Sciatic nerve (tissue), 2 donors: ENCODE data around the gene MYPOP. TPM values are rescaled to one million over a fixed set of nuclear protein-coding genes. Genes with fewer than 3 reads are reported as not detected.

ENCODE experiments used
- ATAC-seq: fragments of 200-7000 bp; cut with Tn5 transposase; one replicate; pipeline ENCODE4 v1.9.1; 2020; ENCODE audit warnings: mild to moderate bottlenecking, moderate library complexity
- DNase-seq: peaks from one replicate; pipeline ENCODE4 v3.0.0-alpha.2; 2020; ENCODE audit warnings: low spot score
- intact Hi-C: fragments of 100-400 bp; cut with DNase I; formaldehyde crosslinking; loops from one replicate; pipeline ENCODE4 v1.14.2; 2022
- total RNA-seq: library from RNA; stranded (reverse); fragmentation: NEBNext Ultra II Directional; extraction: Animal tissue kit (Norgen Biotek cat#: 25700); gene quantifications from one replicate; pipeline ENCODE4 v1.2.1, GENCODE V29; 2021
- donor health status: DM: no; HTN: no; CAD: no.
- donor health status: DM: no; HTN: no; CAD: no.

MYPOP gene
- total RNA-seq, 1 donor from 2014 or later, result 8.6 TPM

DNA sequence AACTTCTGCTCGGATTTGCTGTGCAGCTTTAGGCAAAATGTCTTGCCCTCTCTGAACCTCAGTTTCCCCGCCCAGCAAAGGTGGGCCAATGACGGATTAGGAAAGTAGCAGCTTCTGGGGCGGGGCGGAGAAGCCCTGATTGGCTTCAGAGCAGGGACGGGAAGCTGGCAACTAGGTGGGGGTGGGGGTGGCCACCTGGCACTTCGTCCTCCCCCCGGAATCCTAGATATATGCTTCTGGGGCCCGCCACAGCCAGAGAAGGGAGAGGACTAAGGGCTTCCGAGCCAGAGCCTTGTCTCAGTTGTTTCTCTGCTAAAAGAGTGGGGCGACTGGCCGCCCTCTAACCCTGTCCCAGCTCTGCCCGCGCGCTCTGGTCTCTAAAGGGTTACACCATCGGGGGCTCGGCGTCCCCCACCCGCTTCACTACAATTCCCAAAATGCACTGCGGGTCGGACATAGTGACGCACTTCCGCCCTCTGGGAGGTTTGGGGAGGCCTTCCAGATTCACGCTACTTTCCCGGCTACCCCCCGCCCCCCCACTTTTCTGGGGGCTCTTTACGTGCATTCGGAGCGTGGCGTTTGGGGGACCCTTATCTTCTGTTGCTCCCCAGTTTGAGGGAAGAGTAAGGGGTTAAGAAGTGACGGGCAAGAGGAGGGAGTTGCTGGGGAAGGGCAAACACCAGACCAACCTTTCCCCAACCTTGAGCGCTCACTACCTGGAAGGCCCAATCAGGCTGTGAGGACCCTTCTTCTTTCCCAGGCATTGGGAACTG lies 15.8 kb downstream of the MYPOP start:
- DNase-seq, result peak; percentile 95
- peak; percentile 98 for ATAC-seq
- intact Hi-C loops, result no loop called here

GRCh38 chr19:45885556-45886426 lies 16.6 kb downstream of the MYPOP start, which contains the start of gene IRF2BP1:
Gene IRF2BP1, minus strand, starts transcription at chr19:45886141. Its CDS starts 367 bp downstream, at chr19:45885774.
- intact Hi-C loops, result no loop called here

GRCh38 chr19:45884682-45885555 lies 17.5 kb downstream of the MYPOP start:
- intact Hi-C loops, result no loop called here
- ATAC-seq (no peak), DNase-seq (no peak)

More at GRCh38 chr19:45885556-45886426, 16.6 kb downstream of the MYPOP start, which contains the start of gene IRF2BP1:
- DNase-seq (peak; percentile 94), ATAC-seq (peak; percentile 95)

DNA sequence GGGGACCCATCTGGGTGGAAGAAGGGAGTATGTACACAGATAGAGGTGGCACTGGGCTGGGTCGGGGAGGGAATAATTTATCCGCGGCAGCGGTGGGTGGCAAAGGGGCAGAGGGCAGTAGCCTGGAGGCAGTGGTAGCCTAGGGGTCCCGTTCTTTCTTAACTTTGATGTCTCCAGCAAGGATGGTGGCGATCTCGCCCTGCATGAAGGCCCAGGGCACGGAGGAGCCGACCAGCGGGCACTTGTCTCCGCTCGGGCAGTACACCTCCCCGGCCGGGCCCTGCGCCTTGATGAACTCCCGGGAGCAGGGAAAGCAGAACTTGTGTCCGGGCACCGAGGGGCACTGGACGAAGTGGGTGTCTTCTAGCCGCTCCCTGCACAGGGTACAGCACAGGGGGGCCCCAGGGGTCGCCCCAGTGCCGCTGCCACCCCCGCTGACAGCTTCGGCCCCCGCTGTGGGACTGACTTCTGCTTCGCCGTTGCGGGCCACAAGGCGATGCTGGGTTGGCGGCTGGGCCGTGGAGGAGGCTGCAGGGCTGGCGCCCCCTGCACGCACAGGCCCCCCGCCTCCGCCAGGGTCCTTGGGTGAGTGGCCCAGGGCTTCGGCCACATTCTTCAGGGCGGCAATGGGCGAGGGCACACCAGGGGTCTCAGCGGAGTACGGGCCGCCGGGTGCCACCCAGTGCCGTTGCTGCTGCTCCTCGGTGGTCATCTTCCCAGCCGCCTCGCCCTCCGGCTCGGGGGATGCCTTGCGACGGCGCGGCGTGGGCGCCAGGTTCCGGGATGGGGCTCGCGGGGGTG lies 18.3 kb downstream of the MYPOP start:
- DNase-seq (no peak), ATAC-seq (no peak)
- intact Hi-C loops, result no loop called here

- DNase-seq, result no peak
- ATAC-seq, result no peak
- intact Hi-C loops, result no loop called here
Observed at GRCh38 chr19:45883586-45883880, 18.9 kb downstream of the MYPOP start.

- DNase-seq (peak; percentile 88), ATAC-seq (no peak)
- intact Hi-C loops, result no loop called here
Observed at GRCh38 chr19:45882652-45883585, 19.5 kb downstream of the MYPOP start.

GRCh38 chr19:45881909-45882528 lies 20.4 kb downstream of the MYPOP start:
- DNase-seq (no peak), ATAC-seq (no peak)
- intact Hi-C loops, result no loop called here

DNA sequence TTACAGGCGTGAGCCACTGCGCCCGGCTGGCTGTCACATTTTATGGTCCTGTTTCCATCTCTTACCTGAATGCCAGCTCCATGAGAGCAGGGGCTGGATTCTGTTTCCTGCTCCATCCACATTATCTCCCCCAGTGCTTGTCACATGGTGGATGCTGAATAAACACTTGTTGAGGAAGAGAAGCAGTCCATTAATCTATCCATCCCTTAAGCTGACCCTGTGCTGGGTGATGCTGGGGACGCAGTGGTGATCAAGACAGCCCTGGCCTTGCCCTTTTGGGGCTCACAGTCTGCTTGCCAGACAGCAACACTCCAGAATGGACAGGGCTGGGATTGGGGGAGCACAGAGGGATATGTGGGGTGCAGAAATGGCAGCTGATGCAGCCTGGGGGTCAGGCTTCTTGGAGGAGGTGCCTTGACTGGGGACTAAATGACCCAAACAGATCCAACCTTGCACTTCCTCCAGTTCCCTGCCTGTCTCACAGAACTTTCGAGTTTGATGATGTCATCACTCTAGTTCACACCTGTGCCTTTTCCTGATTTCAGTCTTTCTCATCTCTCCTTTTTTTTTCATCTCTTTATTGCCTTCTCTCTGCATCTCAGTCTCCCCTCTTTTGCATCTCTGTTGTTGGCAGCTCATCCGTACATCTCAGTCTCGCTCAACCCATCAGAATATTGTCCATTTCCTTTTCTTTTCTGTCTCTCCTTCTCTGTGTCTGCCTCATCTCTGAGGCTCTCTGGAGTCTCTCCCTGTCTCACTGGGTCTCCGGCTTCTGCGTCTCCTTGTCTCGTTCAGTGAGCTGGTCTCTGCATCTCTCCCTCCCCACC lies 21.1 kb downstream of the MYPOP start:
- intact Hi-C loops, result no loop called here
- DNase-seq, result no peak
- ATAC-seq, result no peak

- DNase-seq (no peak), ATAC-seq (no peak)
- intact Hi-C loops, result no loop called here
Observed at GRCh38 chr19:45879971-45880370, 22.4 kb downstream of the MYPOP start.

GRCh38 chr19:45879055-45879454 lies 23.4 kb downstream of the MYPOP start:
- intact Hi-C loops, result no loop called here
- ATAC-seq, result no peak
- no peak for DNase-seq

GRCh38 chr19:45878043-45878794 lies 24.2 kb downstream of the MYPOP start:
- ATAC-seq (no peak), DNase-seq (no peak)
- intact Hi-C loops, result no loop called here

DNA sequence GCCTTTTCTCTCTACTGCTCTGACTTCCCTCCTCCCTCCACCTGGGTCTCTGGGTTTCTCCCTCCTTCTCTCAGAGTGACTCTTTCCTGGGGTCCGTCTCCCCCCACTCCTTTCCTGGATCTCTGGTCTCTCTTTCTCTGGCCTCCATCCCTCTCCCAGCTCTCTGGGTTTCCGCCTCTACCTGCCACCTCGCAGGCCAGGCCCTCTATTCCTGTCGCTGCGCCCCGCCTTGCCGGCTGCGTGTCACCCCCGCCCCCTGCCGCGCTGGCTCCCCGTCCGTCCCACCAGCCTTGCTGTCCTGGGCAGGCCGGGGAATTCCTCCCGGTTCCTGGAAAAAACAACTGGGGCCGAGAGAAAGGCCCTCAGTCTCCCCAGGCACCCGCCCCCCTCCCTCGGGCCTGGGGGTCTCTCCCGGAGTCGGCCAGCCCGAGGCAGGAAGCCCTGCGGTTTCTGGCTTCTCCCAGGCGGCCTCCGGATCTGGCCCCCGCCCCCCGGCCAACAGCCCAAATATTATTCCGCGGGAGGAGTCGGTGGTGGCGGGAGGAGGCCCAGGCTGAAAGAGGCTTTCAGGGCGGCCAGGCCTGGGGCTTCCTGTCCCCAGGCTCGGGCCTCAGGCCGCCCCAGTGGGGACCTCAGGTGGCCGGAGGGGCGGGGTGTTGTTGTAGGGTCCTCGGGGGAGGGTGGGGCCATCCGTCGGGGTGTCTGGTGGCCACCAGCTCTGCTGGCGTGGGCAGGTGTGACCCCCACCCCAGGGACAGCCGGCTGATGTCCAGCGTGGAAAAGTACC lies 25.8 kb downstream of the MYPOP start:
- no peak for DNase-seq
- intact Hi-C loops, result no loop called here
- ATAC-seq, result peak; percentile 66

- DNase-seq, result no peak
- ATAC-seq, result peak; percentile 18
- intact Hi-C loops, result no loop called here
Observed at GRCh38 chr19:45876161-45876410, 26.3 kb downstream of the MYPOP start.

DNA sequence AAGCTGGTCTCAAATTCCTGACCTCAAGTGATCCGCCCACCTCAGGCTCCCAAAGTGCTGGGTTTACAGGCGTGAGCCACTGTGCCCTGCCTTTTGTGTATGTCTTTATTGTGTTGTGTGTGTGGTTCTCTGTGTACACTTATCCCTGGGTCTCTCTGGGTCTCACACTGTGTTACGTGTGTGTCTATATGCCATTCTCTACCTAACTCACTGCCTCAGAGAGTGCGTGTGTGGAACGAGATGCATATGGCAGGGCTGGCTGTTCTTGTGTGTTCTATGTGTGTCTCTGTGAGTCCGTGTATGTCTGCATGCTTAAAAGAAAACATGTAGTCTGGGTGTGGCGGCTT lies 27.8 kb downstream of the MYPOP start:
- no peak for ATAC-seq
- no peak for DNase-seq
- intact Hi-C loops, result no loop called here

DNA sequence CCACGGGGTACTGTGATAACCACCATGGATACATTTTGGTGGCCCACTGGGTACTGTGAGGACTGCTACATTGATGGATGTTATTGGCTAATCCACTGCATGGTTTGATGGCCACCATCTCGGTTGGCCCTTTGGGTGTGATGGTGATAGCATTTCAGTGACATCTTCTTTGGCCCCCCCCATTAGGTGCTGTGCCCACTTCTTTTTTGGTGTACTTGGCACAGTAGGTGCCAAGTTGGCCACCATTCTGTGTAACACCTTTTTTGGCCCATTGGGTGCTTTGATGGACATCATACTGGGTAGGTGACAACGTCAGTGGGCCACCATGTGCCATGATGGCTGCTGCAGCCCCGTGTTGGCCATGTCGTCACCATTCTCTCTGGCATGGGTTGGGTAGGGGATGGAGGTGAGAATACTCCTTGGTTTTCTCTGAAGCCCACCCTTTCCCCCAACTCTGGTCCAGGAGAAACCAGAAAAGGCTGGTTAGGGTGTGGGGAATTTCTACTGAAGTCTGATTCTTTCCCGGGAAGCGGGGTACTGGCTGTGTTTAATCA lies 29.1 kb downstream of the MYPOP start:
- ATAC-seq (no peak), DNase-seq (no peak)
- intact Hi-C loops, result no loop called here
